Right lobe of liver (tissue), 4 donors: ENCODE measurements around the gene MLLT1.

Experiments
- CTCF ChIP-seq, 4 donors: fragments of 200-600 bp in 3 of 4; fragments of 450-650 bp in 1 of 4; IDR thresholded peaks; one replicate each; pipeline versions ENCODE4 v1.5.1 to v1.8.0; 2016 to 2022; ENCODE audit warnings: antibody characterized with exemption in 4 of 4, mild to moderate bottlenecking in 2 of 4
- POLR2A ChIP-seq: fragments of 450-650 bp; IDR thresholded peaks from one replicate; pipeline ENCODE4 v1.6.1; 2017; ENCODE audit warnings: antibody characterized with exemption, mild to moderate bottlenecking
- donor health status: DM: no; HTN: no; CAD: no.
- donor health status: DM: no; HTN: no; CAD: no.
- donor health status: DM: no; HTN: yes; CAD: no.

DNA sequence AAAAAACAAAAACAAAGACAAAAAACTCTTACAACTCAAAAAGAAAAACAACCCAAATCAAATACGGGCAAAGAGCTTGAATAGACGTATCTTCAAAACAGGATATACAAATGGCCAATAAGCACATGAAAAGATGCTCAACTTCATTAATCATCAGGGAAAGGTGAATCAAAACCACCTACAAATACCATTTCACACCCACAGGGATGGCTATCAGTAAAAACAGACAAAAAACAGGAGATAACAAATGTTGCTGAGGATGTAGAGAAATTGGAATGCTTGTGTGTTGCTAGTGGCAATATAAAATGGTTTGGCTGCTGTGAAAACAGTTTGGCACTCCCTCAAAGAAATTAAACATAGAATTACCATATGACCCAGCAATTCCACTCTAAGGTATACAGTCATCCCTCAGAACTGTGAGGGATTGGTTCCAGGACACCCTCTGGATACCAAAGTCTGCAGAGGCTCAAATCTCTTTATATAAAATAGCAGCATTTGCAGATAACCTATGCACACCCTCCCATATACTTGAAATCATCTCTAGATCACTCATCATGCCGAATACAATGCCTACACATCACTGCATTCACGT is 29.7 kb downstream of the MLLT1 start:
- TF ChIP-seq CTCF (IDR thresholded peaks at IDR 0.05) = no peak
- no peak for TF ChIP-seq POLR2A
